SK-N-SH (cell line): ENCODE results near the gene STK35. TPM values are rescaled to one million over a fixed set of nuclear protein-coding genes. Genes with fewer than 3 reads are reported as not detected.

Source experiments
- CTCF ChIA-PET: fragments of 300-600, 350-600 bp; formaldehyde crosslinking; extraction: SDS; loops from one replicate; lab custom pipeline; 2021; lab: Yijun Ruan, JAX
- POLR2A ChIA-PET: fragments of 350-600 bp; sonication (Branson Sonifier 250); formaldehyde crosslinking; extraction: SDS; loops from one replicate; lab custom pipeline; 2020; ENCODE audit warnings: antibody characterized with exemption, inconsistent platforms; lab: Yijun Ruan, JAX
- DNase-seq: peaks from one replicate; pipeline ENCODE4 v3.0.0; 2012
- H2AFZ ChIP-seq: fragments of 200-600 bp; sonication (generic); 2 replicates; pipeline ENCODE4 v1.8.1; 2016; ENCODE audit warnings: antibody characterized with exemption, mild to moderate bottlenecking, low read depth
- H3F3A ChIP-seq: fragments of 200-600 bp; sonication (generic); replicated peaks from 2 replicates; pipeline ENCODE3; 2016; ENCODE audit warnings: antibody characterized with exemption, mild to moderate bottlenecking; ENCODE audit not compliant: insufficient read depth
- H3K27ac ChIP-seq, 2 experiments: fragments of 200-500 bp in 1 of 2; fragments of 200-600 bp in 1 of 2; sonication (Bioruptor generic) in 1 of 2; sonication (generic), shearing (Covaris generic) in 1 of 2; 2 replicates each; pipeline versions ENCODE4 v1.5.1 to v1.6.1; 2014 to 2016; ENCODE audit warnings: low read depth in 2 of 2, inconsistent platforms in 1 of 2, low read length in 1 of 2, mild to moderate bottlenecking in 1 of 2, mixed read lengths in 1 of 2
- H3K27me3 ChIP-seq: fragments of 200-600 bp; sonication (generic), shearing (Covaris generic); 2 replicates; pipeline ENCODE4 v1.6.1; 2016; ENCODE audit warnings: mixed run types; ENCODE audit not compliant: insufficient read depth
- H3K36me3 ChIP-seq, 2 experiments: fragments of 200-500 bp in 1 of 2; fragments of 200-600 bp in 1 of 2; sonication (Bioruptor generic) in 1 of 2; sonication (generic) in 1 of 2; replicated peaks in 1 of 2; 2 replicates each; pipeline versions ENCODE3 to v1.5.1; 2014 to 2016; ENCODE audit warnings: low read length in 1 of 2, mild to moderate bottlenecking in 1 of 2; ENCODE audit not compliant: insufficient read depth in 2 of 2, control insufficient read depth in 1 of 2
- H3K4me1 ChIP-seq, 2 experiments: fragments of 200-500 bp in 1 of 2; fragments of 200-600 bp in 1 of 2; sonication (Bioruptor generic) in 1 of 2; sonication (generic), shearing (Covaris generic) in 1 of 2; 2 replicates each; pipeline versions ENCODE4 v1.5.1 to v1.6.1; 2014 to 2016; ENCODE audit warnings: low read depth in 1 of 2, low read length in 1 of 2, mixed run types in 1 of 2; ENCODE audit not compliant: insufficient read depth in 2 of 2, control insufficient read depth in 1 of 2
- H3K4me2 ChIP-seq: fragments of 200-600 bp; sonication (generic), shearing (Covaris generic); 2 replicates; pipeline ENCODE4 v1.6.1; 2017; ENCODE audit warnings: mixed run types
- H3K4me3 ChIP-seq, 2 experiments: fragments of 200-500 bp in 1 of 2; fragments of 200-600 bp in 1 of 2; sonication (Bioruptor generic) in 1 of 2; sonication (generic), shearing (Covaris generic) in 1 of 2; 2 replicates each; pipeline versions ENCODE4 v1.5.1 to v1.8.1; 2014 to 2016; ENCODE audit warnings: low read depth in 2 of 2, inconsistent platforms in 1 of 2, low read length in 1 of 2, mild to moderate bottlenecking in 1 of 2, mixed read lengths in 1 of 2, moderate library complexity in 1 of 2
- H3K79me2 ChIP-seq: fragments of 200-600 bp; sonication (generic); 2 replicates; pipeline ENCODE4 v1.8.1; 2017; ENCODE audit warnings: mild to moderate bottlenecking; ENCODE audit not compliant: insufficient read depth
- H3K9ac ChIP-seq: fragments of 200-600 bp; sonication (generic); 2 replicates; pipeline ENCODE4 v1.6.1; 2017; ENCODE audit warnings: mixed run types
- H3K9me2 ChIP-seq: fragments of 200-600 bp; sonication (generic); 2 replicates; pipeline ENCODE4 v1.6.1; 2017; ENCODE audit warnings: mixed run types
- H3K9me3 ChIP-seq: fragments of 200-600 bp; sonication (generic); 2 replicates; pipeline ENCODE4 v1.6.1; 2017; ENCODE audit warnings: mixed run types, mild to moderate bottlenecking, moderate library complexity
- H4K20me1 ChIP-seq: fragments of 200-600 bp; sonication (generic); 2 replicates; pipeline ENCODE4 v1.6.1; 2017; ENCODE audit warnings: mild to moderate bottlenecking, mixed run types; ENCODE audit not compliant: insufficient read depth
- CTCF ChIP-seq: fragments of 200-600 bp; sonication (generic); IDR thresholded peaks from 2 replicates; pipeline ENCODE4 v1.6.1; 2017; ENCODE audit warnings: antibody characterized with exemption, mild to moderate bottlenecking, moderate library complexity
- ELF1 ChIP-seq: IDR thresholded peaks from 2 replicates; pipeline ENCODE4 v1.4.0; 2012
- EP300 ChIP-seq, 2 experiments: IDR thresholded peaks; 2 replicates each; pipeline versions ENCODE4 v1.4.0 to v1.6.1; 2012; ENCODE audit warnings: borderline replicate concordance in 1 of 2, low read depth in 1 of 2, low read length in 1 of 2
- FOXJ3 ChIP-seq: sonication (generic); formaldehyde crosslinking; IDR thresholded peaks from 2 replicates; pipeline ENCODE4 v1.5.1; 2020; ENCODE audit warnings: mild to moderate bottlenecking, missing genetic modification reagents
- FOXM1 ChIP-seq: IDR thresholded peaks from 2 replicates; pipeline ENCODE4 v1.4.0; 2012; ENCODE audit warnings: low read depth, mild to moderate bottlenecking
- GABPA ChIP-seq: IDR thresholded peaks from 2 replicates; pipeline ENCODE4 v1.4.0; 2012; ENCODE audit warnings: low read depth, mild to moderate bottlenecking
- GATA2 ChIP-seq: sonication (generic); formaldehyde crosslinking; IDR thresholded peaks from 2 replicates; pipeline ENCODE4 v1.5.0; 2020; ENCODE audit warnings: mild to moderate bottlenecking, missing genetic modification reagents
- IRF3 ChIP-seq: fragments of 150-350 bp; IDR thresholded peaks from 2 replicates; pipeline ENCODE4 v1.6.1; 2016; ENCODE audit warnings: mild to moderate bottlenecking, low read depth, low read length
- JUND ChIP-seq: IDR thresholded peaks from 2 replicates; pipeline ENCODE4 v1.4.0; 2012
- MAX ChIP-seq: IDR thresholded peaks from 2 replicates; pipeline ENCODE4 v1.4.0; 2012; ENCODE audit warnings: low read depth
- MEF2A ChIP-seq: IDR thresholded peaks from 2 replicates; pipeline ENCODE4 v1.4.0; 2012; ENCODE audit warnings: low read depth, borderline replicate concordance
- NFIC ChIP-seq: IDR thresholded peaks from 2 replicates; pipeline ENCODE4 v1.4.0; 2012; ENCODE audit warnings: borderline replicate concordance
- NRF1 ChIP-seq: IDR thresholded peaks from 2 replicates; pipeline ENCODE4 v1.6.1; 2012; ENCODE audit warnings: low read depth, mild to moderate bottlenecking, low read length
- POLR2AphosphoS5 ChIP-seq: IDR thresholded peaks from 2 replicates; pipeline ENCODE4 v1.6.1; 2012; ENCODE audit warnings: low read depth, low read length
- RCOR1 ChIP-seq: fragments of 150-350 bp; IDR thresholded peaks from 2 replicates; pipeline ENCODE4 v1.6.1; 2017; ENCODE audit warnings: antibody characterized with exemption, low read length
- RFX5 ChIP-seq: IDR thresholded peaks from 2 replicates; pipeline ENCODE4 v1.6.1; 2012; ENCODE audit warnings: mild to moderate bottlenecking, improper control_type of control experiment, low read length
- SMC3 ChIP-seq: IDR thresholded peaks from 2 replicates; pipeline ENCODE4 v1.6.1; 2012; ENCODE audit warnings: low read depth, low read length, improper control_type of control experiment
- TAF1 ChIP-seq: IDR thresholded peaks from 2 replicates; pipeline ENCODE4 v1.6.1; 2012; ENCODE audit warnings: low read depth, mild to moderate bottlenecking, low read length, moderate library complexity, borderline replicate concordance
- USF1 ChIP-seq: IDR thresholded peaks from 2 replicates; pipeline ENCODE4 v1.4.0; 2012; ENCODE audit warnings: low read depth, borderline replicate concordance
- WGBS: methylation state at CpG from one replicate; pipeline ENCODE4 v1.1.6; 2017; ENCODE audit warnings: low lambda C conversion rate; 5-methylcytosine and 5-hydroxymethylcytosine counted together
- polyA plus RNA-seq, 3 experiments: library from polyadenylated mRNA; depleted of rRNA; stranded (reverse); fragments of >200 nt; gene quantifications; 2 replicates each; pipeline ENCODE4 v1.2.3, GENCODE V29; 2012

STK35 gene
- polyA plus RNA-seq, 1 of the 3 experiments (the other 2 are of a cell fraction): 6.7 TPM

GRCh38 chr20:2128542-2128941, 26.9 kb downstream of the STK35 start:
- no peak for DNase-seq
- H4K20me1 ChIP-seq: peaks cover 46% of the 10 kb centered on the region

GRCh38 chr20:2130062-2130591, 28.5 kb downstream of the STK35 start:
- peaks cover 24% of the 10 kb centered on the region for H3F3A ChIP-seq
- H2AFZ ChIP-seq: no peak overlapping the region
- CTCF ChIA-PET: interaction anchor here (0.5 to 1.0 kb wide), 2 partner anchors 26 to 36 kb away, joined by 3 read pairs; no protein-coding TSS in a partner anchor
- H3K4me3 ChIP-seq: no peak overlapping the region
- no peaks in the 10 kb centered on the region for H3K27me3 ChIP-seq
- no peak overlapping the region for H3K4me2 ChIP-seq
- H3K9me2 ChIP-seq: no peaks in the 10 kb centered on the region
- 93% methylated on average over 12 of the region's 15 CpGs for WGBS
- DNase-seq: no peak
- H3K79me2 ChIP-seq: peaks cover 91% of the 10 kb centered on the region
- no peak overlapping the region for H3K9ac ChIP-seq
- H3K27ac ChIP-seq: peak overlapping the region in 1 of 2 experiments; percentile 78; a peak in 1 of 4 replicates
- TF ChIP-seq FOXJ3: no peak
- no peak for TF ChIP-seq NRF1
- no peak for TF ChIP-seq JUND
- no peak for TF ChIP-seq GABPA
- TF ChIP-seq MEF2A: no peak
- TF ChIP-seq USF1: no peak
- TF ChIP-seq TAF1: no peak
- TF ChIP-seq CTCF: no peak
- no peak for TF ChIP-seq NFIC
- TF ChIP-seq POLR2AphosphoS5: no peak
- no peak for TF ChIP-seq RFX5
- TF ChIP-seq IRF3: no peak
- TF ChIP-seq SMC3: no peak
- no peak for TF ChIP-seq RCOR1
- TF ChIP-seq GATA2 (CRISPR knock-in tag): no peak
- POLR2A ChIA-PET: no interaction called here
- H3K4me1 ChIP-seq: peaks cover 16 to 27% of the 10 kb centered on the region in 2 experiments; a peak in 3 of 4 replicates
- peaks cover 0 to 8% of the 10 kb centered on the region in 2 experiments for H3K36me3 ChIP-seq
- no peaks in the 10 kb centered on the region for H3K9me3 ChIP-seq
- H4K20me1 ChIP-seq: peaks cover 41% of the 10 kb centered on the region

More at GRCh38 chr20:2128542-2128941, 26.9 kb downstream of the STK35 start:
- WGBS: 74% methylated on average over 2 of the region's 6 CpGs
- POLR2A ChIA-PET: no interaction called here
- CTCF ChIA-PET: interaction anchor here (1.7 kb wide), 1 partner anchor 44 kb away, joined by 4 read pairs; no protein-coding TSS in a partner anchor
- no peak overlapping the region for H2AFZ ChIP-seq
- H3K27me3 ChIP-seq: no peaks in the 10 kb centered on the region
- H3K4me2 ChIP-seq: no peak overlapping the region
- H3K9ac ChIP-seq: no peak overlapping the region
- no peak overlapping the region for H3K27ac ChIP-seq
- TF ChIP-seq TAF1: no peak
- TF ChIP-seq FOXJ3: no peak
- TF ChIP-seq MAX: no peak
- TF ChIP-seq ELF1: no peak
- no peak for TF ChIP-seq EP300 (IDR thresholded peaks at IDR 0.05; ENCODE audit: borderline replicate concordance in 1 of 2, low read depth in 1 of 2, low read length in 1 of 2)
- TF ChIP-seq FOXM1: no peak
- peaks cover 0 to 8% of the 10 kb centered on the region in 2 experiments for H3K36me3 ChIP-seq
- peaks cover 21% of the 10 kb centered on the region in 2 experiments; a peak in 3 of 4 replicates for H3K4me1 ChIP-seq
- H3K4me3 ChIP-seq: no peak overlapping the region
- no peaks in the 10 kb centered on the region for H3K9me3 ChIP-seq
- peaks cover 91% of the 10 kb centered on the region for H3K79me2 ChIP-seq
- no peaks in the 10 kb centered on the region for H3K9me2 ChIP-seq
- peaks cover 18% of the 10 kb centered on the region for H3F3A ChIP-seq
